ENCODE measurements around the gene CMA1.
"Not testable (repeated sequence)": the region's sequence is repeated elsewhere in the genome, so short reads cannot be mapped to it uniquely, and the experiment has no call there.

CMA1 gene, protein sequence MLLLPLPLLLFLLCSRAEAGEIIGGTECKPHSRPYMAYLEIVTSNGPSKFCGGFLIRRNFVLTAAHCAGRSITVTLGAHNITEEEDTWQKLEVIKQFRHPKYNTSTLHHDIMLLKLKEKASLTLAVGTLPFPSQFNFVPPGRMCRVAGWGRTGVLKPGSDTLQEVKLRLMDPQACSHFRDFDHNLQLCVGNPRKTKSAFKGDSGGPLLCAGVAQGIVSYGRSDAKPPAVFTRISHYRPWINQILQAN

DNA sequence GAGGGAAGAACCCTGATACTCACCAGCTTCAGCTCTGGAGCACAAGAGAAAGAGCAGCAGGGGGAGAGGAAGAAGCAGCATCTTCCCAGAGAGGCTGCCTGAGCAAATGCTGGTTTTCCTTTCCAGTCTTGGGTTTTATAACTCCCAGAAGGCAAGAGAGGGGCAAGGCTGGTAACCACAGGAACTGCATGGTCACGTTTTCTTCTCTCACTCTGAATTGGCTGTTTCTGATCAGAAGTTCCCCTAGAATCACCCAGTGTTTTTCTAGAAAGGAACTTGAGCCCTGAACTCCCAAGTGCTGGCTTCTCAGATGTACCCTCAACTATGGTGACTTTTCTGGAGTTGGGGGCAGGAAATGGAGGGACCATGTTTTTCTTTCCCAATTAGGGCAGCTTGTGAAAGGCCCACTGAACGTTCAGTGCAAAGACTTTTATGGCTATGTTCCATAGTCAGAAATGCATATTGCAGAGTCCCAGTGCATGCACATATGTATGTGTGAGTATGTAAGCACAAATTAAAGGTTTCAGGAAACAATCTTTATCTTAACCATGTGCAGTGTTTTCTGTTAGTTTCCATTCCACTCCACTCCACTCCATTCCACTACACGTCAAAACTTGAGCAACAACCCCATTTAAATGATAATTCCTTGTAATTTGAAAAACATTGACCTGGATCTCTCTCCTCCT, at the start of gene CMA1:
Gene CMA1, minus strand, starts transcription at position 111 of the 686 bp plus-strand sequence. Its CDS starts 30 bp downstream, at position 81.
- no peak for DNase-seq (ENCODE audit: low read depth)

DNA sequence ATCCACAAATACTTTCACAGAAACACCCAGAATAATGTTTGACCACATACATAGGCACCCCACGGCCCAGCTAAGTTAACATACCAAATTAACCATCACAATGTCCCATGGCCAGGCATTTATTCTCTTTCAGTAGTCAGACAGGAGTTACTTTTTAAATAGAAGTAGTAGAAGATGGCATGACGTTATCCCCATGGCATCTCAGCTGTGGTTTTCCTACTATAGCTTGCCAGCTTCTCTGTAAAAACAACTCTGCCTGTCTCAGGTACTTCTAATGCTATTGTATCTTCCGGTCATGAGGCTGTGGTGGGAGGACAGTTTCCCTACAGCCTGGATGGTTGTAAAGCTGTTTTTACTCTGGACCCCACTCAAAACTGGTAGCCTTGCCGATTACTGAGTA, 48.7 kb upstream of the CMA1 start:
- no peak for DNase-seq (ENCODE audit: low read depth)

GRCh38 chr14:24549064-24549463, 41.0 kb upstream of the CMA1 start:
- not testable (repeated sequence) for DNase-seq (ENCODE audit: low read depth)

DNA sequence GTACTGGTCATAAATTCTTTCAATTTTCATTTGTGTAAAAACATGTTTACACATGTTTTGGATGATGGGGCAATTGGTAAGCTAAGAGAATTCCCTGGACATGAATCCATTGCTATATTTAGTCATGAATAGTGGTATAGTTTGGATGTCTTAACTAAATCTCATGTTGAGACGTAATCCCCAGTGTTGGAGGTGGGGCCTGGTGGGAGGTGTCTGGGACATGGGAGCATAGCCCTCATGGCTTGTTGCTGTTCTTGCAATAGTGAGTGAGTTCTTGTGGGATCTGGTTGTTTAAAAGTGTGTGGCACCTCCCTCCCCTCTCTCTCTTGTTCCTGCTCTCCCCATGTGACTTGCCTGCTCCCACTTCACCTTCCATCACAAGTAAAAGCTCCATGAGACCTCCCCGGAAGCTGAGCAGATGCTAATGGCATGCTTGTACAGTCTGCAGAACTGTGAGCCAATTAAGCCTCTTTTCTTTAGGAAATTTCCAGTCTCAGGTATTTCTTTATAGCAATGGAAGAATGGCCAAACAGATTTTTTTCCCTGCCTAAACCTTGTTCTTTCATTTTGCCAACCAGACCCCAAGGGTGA, 34.4 kb upstream of the CMA1 start:
- DNase-seq (ENCODE audit: low read depth): no peak

DNA sequence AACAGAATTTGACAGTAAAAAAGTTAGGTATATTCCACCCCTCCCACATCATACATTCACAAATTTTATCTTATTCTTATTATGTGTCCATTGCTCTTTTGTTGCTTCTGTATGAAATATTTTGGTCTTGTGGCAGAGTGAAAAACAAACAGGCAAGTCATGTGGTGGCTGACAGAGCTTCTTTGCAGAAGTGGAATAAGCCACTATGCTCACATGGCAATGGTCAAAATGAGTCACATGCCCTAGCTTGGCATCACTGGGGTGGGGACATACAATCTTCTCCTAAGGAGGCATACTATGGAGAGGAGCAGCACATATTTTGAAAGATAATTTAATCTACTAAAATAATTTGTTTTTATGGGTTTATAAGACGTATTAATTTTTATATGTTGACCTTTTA, 27.7 kb upstream of the CMA1 start:
- DNase-seq (ENCODE audit: low read depth): no peak

DNA sequence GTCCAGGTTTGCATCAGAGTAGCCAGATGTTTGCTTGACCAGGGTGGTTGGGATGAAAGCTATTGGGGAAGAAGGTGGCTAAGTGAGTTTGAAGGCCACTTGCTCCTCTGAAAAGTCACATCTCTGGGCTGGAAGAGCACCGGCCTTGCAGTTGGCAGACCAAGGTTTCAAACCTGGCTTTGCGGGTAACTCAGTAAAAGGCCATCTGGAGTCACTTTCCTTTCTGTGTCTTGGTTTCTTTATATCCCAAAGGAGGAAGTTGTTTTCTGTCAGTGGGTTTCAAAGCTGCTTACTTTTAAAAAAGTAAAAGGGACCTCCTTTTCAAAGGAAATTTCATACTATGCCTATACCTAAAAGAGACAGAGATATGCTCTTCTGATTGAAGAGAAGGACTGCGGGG, 26.2 kb upstream of the CMA1 start:
- no peak for DNase-seq (ENCODE audit: low read depth)

DNA sequence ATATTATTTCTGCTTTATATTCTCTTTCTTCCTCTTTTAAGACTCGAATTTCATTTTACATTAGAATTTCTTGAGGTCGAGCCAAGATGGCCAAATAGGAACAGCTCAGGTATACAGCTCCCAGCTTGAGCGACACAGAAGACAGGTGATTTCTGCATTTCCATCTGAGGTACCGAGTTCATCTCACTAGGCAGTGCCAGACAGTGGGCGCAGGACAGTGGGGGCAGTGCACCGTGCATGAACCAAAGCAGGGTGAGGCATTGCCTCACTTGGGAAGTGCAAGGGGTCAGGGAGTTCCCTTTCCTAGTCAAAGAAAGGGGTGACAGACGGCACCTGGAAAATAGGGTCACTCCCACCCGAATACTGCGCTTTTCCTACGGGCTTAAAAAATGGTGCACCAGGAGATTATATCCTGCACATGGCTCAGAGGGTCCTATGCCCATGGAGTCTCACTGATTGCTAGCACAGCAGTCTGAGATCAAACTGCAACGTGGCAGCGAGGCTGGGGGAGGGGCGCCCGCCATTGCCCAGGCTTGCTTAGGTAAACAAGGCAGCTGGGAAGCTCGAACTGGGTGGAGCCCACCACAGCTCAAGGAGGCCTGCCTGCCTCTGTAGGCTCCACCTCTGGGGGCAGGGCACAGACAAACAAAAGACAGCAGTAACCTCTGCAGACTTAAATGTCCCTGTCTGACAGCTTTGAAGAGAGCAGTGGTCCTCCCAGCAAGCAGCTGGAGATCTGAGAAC, 18.0 kb upstream of the CMA1 start:
- not testable (repeated sequence) for DNase-seq (ENCODE audit: low read depth)

DNA sequence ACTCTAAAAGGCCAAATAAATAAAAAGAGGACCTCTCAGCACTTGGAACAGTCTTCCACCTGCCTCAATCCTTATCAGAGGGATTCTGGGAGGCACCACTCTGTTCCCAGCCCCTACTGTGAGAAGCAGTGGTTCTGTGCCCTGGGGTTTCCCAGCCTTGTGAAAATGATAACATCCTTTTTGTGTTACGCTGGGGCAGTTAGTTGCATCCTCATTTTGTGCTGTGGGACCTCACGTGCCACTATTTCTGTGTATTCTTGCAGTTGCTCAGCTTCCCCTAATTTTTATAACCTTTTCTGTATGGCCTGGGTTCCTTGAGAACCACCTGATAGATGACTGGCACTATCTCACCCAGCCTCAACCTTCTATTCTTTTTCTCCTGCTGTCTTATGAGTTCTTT, 10.8 kb upstream of the CMA1 start:
- no peak for DNase-seq (ENCODE audit: low read depth)

DNA sequence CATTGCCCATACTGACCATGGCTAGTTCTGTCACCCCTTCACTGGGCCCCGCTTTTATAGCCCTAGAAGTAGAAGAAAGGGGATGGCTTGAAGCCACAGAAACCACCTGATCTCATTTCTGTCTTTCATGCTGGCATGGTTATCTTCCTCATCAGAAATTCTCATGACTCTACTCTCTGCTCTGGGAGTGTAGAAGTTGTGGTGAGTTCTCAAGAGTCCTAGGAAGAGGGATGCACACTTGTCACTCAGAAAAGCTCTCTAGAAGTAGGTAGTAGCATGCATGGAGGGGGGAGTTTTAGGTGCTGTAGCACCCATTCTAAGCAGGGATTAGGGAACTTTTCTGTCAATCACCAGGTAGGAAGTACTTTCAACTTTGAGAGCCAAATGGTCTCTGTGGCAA, 6.1 kb upstream of the CMA1 start:
- DNase-seq (ENCODE audit: low read depth): no peak

DNA sequence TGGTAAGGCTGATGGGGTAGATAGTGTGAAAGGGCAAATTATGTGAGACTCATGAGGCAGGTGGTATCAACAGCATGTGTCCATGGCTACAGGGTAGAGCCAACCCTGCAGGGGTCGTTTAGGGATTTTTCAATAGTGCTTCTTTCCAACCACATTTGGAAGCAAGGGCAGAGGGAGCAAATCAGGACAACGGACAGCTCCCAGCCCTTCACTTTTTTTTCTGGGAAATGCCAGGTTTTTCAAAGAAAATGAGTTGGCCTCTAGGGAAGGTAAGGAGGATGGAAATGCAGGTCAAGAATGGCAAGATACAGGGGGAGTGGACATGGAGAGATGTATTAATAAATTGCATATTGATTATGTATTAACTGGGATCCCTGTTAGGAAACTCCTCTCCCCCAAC, 4.9 kb upstream of the CMA1 start:
- DNase-seq (ENCODE audit: low read depth): no peak

DNA sequence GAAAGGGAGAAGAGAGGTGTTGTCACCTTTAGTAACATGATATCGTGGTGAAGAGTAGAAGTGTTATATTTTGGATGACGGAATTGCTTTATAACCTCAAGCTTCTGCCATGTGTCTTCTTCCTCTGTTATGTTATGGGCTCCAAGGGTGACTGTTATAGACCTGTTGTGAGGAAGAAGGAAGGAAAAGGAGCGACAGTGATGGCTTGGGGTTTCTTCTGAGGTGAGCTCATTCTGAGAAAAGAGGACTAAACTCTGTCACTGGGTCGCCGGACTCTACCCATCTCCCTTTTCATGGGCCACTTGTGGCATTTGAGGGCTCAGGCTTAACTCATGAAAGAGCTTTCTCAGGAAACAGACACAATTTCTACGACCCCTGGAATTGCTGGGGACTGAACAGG, 1.6 kb downstream of the CMA1 start:
- DNase-seq (ENCODE audit: low read depth): no peak

DNA sequence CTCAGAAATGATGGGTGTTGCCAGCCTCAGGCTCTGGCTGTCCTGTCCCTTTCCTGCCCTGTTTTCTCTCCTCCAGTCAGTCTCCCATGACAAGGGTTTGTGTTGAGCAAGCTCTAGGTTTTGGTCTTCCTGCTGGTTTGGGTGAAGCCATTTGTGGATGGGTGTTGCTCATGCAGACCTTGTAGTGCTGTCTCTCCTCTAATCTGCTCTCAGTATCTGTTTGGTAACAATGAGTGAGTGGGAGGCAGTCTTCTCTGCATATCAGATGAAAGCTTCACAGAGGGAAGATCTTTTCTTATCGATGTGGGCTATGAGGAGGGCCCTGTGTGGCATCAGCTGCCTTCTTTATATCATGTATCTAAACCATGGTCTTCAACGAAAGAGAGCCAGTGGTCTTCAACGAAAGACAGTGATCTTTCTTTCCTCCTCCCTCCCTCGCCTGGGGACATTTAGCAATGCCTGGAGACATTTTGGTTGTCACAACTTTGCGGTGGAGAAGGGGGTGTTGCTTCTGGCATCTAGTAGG, 3.6 kb downstream of the CMA1 start:
- no peak for DNase-seq (ENCODE audit: low read depth)

- not testable (repeated sequence) for DNase-seq (ENCODE audit: low read depth)
Measured at GRCh38 chr14:24491586-24492408, 16.3 kb downstream of the CMA1 start.

DNA sequence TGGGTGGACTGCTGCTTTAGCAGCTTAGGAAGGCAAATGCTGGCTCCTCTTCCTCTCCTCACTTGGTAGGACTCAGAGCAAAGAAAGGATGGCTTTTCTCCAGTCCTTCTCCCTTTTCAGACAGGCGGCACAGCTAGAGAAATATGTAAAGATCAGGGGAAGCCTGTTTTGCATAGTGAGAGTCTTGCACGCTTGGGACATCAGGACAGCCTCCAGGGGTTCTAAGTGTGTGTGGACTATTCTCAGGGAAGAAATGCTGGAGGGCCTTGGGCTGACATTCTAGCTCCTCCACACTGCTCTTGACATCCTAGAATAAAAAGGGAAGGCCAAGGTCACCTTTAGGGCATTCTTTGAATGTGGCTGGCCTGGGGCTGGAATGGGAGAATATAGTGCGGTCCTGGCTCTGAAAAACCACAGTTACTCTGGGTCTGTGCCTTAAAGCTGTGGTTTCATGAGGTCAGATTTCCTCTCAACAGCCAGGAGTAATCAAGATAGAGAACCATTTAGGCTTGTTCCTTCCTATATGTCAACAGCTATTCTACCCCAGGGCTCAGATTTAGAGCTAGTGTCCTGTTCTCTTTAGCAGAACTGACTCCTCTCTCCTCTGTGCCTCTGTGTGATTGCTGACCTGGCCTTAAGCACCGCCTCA, 24.3 kb downstream of the CMA1 start:
- DNase-seq (ENCODE audit: low read depth): no peak

DNA sequence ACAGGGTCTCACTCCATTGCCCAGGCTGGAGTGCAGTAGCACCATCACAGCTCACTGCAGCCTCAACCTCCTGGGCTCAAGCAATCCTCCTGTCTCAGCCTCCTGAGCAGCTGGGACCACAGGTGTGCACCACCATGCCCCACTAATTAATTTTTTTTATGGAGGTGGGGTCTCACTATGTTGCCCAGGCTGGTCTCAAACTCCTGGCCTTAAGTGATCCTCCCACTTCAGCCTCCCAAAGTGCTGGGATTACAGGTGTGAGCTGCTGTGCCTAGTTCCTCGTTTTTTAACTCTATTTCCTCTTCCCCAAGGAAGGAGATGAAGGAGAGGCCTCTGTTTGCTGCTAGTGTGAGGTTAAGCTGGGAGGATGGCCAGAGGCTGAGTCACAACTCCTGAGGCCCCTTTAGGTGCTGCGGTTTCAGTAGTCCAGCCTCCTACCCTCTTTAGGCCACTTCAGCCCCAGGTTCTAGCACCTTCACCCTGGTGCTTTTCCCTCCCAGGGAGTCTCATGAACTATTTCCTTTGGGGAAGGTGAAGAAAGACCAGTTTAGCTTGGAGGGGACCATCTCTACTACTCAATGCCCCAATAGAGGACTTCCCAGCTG, 25.3 kb downstream of the CMA1 start:
- not testable (repeated sequence) for DNase-seq (ENCODE audit: low read depth)

DNA sequence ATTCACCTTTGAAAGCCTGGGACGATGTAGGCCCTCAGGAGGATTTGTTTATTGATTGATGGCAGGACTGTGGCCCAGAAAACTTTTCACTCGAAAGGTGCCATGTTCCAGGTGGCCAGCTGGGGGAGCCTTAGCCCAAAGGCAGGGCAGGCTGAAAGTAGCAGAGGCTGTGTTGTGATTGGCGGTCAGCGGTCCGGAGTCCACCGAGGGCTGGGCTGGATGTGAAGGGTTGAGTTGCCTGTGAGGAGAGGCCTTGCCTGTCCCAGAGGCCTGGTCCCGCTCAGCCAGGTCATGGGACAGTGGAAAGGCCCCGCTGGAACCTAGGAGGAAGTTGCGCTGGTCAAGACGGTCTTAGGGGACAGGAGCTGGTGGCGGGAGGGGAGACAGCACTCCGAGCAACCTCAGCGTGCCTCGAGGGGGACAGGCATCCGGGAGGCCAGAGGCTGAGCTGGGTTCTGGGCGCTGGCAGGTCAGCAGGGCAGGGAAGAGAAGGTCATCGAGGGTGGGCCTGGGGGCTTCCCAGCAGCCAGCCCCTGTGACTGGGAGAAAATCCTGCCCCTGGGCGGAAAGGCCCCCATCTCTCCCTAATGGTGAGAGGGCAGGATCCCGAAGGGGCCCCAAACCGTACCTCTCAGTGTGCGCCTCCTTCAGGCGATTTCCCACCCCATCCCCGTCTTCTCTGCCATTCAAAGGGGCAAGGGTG, 26.3 kb downstream of the CMA1 start:
- DNase-seq (ENCODE audit: low read depth): peak; percentile 43

DNA sequence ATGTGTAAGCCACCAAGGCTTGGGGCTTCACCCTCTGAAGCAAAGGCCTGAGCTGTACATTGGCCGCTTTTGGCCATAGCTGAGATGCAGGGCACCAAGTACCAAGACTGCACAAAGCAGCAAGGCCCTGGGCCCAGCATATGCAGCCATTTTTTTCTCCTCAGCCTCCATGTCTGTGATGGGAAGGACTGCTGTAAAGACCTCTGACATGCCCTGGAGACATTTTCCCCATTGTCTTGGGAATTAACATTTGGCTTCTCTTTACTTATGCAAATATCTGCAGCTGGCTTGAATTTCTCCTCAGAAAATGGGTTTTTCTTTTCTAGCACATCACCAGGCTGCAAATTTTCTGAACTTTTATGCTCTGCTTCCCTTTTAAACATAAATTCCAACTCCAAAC, 28.1 kb downstream of the CMA1 start:
- not testable (repeated sequence) for DNase-seq (ENCODE audit: low read depth)

- DNase-seq (ENCODE audit: low read depth): no peak
Measured at GRCh38 chr14:24475261-24475660, 32.8 kb downstream of the CMA1 start.

GRCh38 chr14:24473211-24473610, 34.9 kb downstream of the CMA1 start:
- no peak for DNase-seq (ENCODE audit: low read depth)

DNA sequence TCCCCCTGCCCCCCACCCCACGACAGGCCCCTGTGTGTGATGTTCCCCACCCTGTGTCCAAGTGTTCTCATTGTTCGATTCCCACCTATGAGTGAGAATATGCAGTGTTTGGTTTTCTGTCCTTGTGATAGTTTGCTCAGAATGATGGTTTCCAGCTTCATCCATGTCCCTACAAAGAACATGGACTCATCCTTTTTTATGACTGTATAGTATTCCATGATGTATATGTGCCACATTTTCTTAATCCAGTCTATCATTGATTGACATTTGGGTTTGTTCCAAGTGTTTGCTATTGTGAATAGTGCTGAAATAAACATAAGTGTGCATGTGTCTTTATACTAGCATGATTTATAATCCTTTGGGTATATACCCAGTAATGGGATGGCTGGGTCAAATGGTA, 37.6 kb downstream of the CMA1 start:
- DNase-seq (ENCODE audit: low read depth): not testable (repeated sequence)
